Measurements from ENCODE around the gene CXCR4. TPM values are rescaled to one million over a fixed set of nuclear protein-coding genes. Genes with fewer than 3 reads are reported as not detected.

The CXCR4 gene
- total and polyA plus RNA-seq, 8 donors, result 1.2 to 42.6 (median 15.9) TPM; not detected in 1

GRCh38 chr2:136086253-136087016 lies 31.5 kb downstream of the CXCR4 start:
- intact Hi-C loops (cut with DNase I; ENCODE audit: low total_unique reads), result no loop called here
- 73 to 85% (median 78%) methylated on average over 4 of the region's 4 CpGs for WGBS, 5 donors

DNA sequence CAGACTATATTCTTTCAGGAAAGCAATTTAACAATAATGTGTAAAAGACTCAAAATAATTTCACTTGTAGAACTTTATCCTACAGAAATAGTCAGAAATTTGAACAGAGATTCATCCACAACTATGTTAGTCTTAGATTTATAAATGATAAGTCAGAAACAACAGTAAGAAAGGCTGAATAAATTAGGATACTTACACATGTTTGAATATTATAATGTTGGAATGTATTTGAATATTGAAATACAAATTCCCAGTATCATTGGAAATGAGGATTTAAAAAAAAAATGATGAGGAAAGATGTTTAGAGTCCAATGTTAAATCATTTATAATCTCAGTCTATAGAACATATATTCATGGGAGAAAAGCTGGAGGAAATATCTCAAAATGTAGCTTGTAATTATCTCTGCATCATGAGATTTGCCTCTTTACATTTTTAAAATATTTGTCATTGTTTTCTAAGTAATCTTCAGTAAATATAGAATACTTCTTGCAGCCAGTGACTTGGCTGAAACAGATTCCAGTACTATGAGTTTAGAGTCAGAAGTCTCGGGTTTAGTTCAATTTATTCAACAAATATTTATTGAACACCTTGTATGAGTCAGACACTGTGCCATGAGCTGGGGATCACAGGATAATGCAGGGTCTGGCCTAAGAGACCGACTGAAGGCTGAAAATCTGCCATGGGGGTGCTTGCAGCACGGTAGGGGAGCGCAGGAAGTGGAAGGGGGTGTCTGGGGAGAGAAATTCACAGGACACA lies 32.3 kb downstream of the CXCR4 start:
- DNase-seq, result no peak
- intact Hi-C loops (cut with DNase I; ENCODE audit: low total_unique reads), result no loop called here
- Histone ChIP-seq H3K27me3 (no peaks in the 10 kb centered on the region), H3K4me1 (no peaks in the 10 kb centered on the region), H3K9me3 (no peaks in the 10 kb centered on the region), H3K36me3 (no peaks in the 10 kb centered on the region), H3K27ac (no peak overlapping the region), H3K4me3 (no peak overlapping the region)
- TF ChIP-seq, protein P1, sequence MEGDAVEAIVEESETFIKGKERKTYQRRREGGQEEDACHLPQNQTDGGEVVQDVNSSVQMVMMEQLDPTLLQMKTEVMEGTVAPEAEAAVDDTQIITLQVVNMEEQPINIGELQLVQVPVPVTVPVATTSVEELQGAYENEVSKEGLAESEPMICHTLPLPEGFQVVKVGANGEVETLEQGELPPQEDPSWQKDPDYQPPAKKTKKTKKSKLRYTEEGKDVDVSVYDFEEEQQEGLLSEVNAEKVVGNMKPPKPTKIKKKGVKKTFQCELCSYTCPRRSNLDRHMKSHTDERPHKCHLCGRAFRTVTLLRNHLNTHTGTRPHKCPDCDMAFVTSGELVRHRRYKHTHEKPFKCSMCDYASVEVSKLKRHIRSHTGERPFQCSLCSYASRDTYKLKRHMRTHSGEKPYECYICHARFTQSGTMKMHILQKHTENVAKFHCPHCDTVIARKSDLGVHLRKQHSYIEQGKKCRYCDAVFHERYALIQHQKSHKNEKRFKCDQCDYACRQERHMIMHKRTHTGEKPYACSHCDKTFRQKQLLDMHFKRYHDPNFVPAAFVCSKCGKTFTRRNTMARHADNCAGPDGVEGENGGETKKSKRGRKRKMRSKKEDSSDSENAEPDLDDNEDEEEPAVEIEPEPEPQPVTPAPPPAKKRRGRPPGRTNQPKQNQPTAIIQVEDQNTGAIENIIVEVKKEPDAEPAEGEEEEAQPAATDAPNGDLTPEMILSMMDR (IDR thresholded peaks at IDR 0.05), result no peak
- TF ChIP-seq POLR2AphosphoS5 (IDR thresholded peaks at IDR 0.05) (no peak), POLR2A (IDR thresholded peaks at IDR 0.05) (no peak), EP300 (IDR thresholded peaks at IDR 0.05) (no peak)
- 64 to 75% (median 67%) methylated on average over 4 of the region's 4 CpGs for WGBS, 5 donors

More at GRCh38 chr2:136086253-136087016, 31.5 kb downstream of the CXCR4 start:
- DNase-seq, result no peak
- Histone ChIP-seq H3K27ac (no peak overlapping the region), H3K9me3 (no peaks in the 10 kb centered on the region), H3K4me3 (no peak overlapping the region), H3K4me1 (no peaks in the 10 kb centered on the region), H3K36me3 (no peaks in the 10 kb centered on the region), H3K27me3 (no peaks in the 10 kb centered on the region)
- TF ChIP-seq POLR2AphosphoS5 (IDR thresholded peaks at IDR 0.05) (no peak), POLR2A (IDR thresholded peaks at IDR 0.05) (no peak), EP300 (IDR thresholded peaks at IDR 0.05) (no peak)
- TF ChIP-seq, protein P1 (IDR thresholded peaks at IDR 0.05), result no peak

GRCh38 chr2:136081582-136082210 lies 36.3 kb downstream of the CXCR4 start:
- intact Hi-C loops (cut with DNase I; ENCODE audit: low total_unique reads), result no loop called here
- Histone ChIP-seq H3K27me3 (no peaks in the 10 kb centered on the region), H3K36me3 (no peaks in the 10 kb centered on the region), H3K27ac (no peak overlapping the region), H3K4me1 (no peaks in the 10 kb centered on the region), H3K4me3 (no peak overlapping the region), H3K9me3 (peaks cover 0 to 3% (median 0%) of the 10 kb centered on the region in 4 donors)
- no peak for DNase-seq
- no peak for TF ChIP-seq POLR2AphosphoS5 (IDR thresholded peaks at IDR 0.05)
- TF ChIP-seq, protein P1 (IDR thresholded peaks at IDR 0.05), result no peak
- TF ChIP-seq EP300 (IDR thresholded peaks at IDR 0.05), result no peak
- TF ChIP-seq POLR2A (IDR thresholded peaks at IDR 0.05), result no peak
- 74 to 90% (median 84%) methylated on average over 3 of the region's 3 CpGs for WGBS, 5 donors

GRCh38 chr2:136080114-136080513 lies 37.8 kb downstream of the CXCR4 start:
- TF ChIP-seq POLR2A (IDR thresholded peaks at IDR 0.05) (no peak), EP300 (IDR thresholded peaks at IDR 0.05) (no peak), POLR2AphosphoS5 (IDR thresholded peaks at IDR 0.05) (no peak)
- TF ChIP-seq, protein P1 (IDR thresholded peaks at IDR 0.05), result no peak
- intact Hi-C loops (cut with DNase I; ENCODE audit: low total_unique reads), result no loop called here
- Histone ChIP-seq H3K27ac (no peak overlapping the region), H3K36me3 (no peaks in the 10 kb centered on the region), H3K4me1 (peaks cover 0 to 6% (median 0%) of the 10 kb centered on the region in 4 donors), H3K4me3 (no peak overlapping the region), H3K9me3 (peaks cover 0 to 3% (median 0%) of the 10 kb centered on the region in 4 donors), H3K27me3 (no peaks in the 10 kb centered on the region)
- WGBS, 5 donors, result 77 to 87% (median 82%) methylated on average over 2 of the region's 2 CpGs
- no peak for DNase-seq
